ENCODE results near the gene MAML3. TPM values are rescaled to one million over a fixed set of nuclear protein-coding genes. Genes with fewer than 3 reads are reported as not detected.

MAML3 gene
- total RNA-seq, 1 donor from 2014 or later, result 8.1 TPM

- Mint-ChIP-seq H3K9me3 (ENCODE audit: unreplicated experiment) (no peaks in the 10 kb centered on the region), H3K4me3 (ENCODE audit: unreplicated experiment) (no peak overlapping the region), H3K4me1 (ENCODE audit: low read depth, unreplicated experiment) (peaks cover 18% of the 10 kb centered on the region), H3K36me3 (ENCODE audit: low read depth, unreplicated experiment) (peaks cover under 1% of the 10 kb centered on the region), H3K27me3 (ENCODE audit: low read depth, unreplicated experiment) (no peaks in the 10 kb centered on the region), H3K27ac (ENCODE audit: unreplicated experiment) (no peak overlapping the region)
- H3K4me2 ChIP-seq (ENCODE audit: low read length), result no peak overlapping the region
- no peak overlapping the region for H3K4me3 ChIP-seq (ENCODE audit: insufficient read depth, low read depth, low read length)
- no peaks in the 10 kb centered on the region for H3K9me3 ChIP-seq (ENCODE audit: insufficient read depth, low read depth, low read length)
- H3K36me3 ChIP-seq (ENCODE audit: insufficient read depth, low read length), result no peaks in the 10 kb centered on the region
- FAIRE-seq (peak; percentile 52), DNase-seq (ENCODE audit: low read depth) (no peak)
- H3K79me2 ChIP-seq (ENCODE audit: insufficient read depth, low read length), result no peaks in the 10 kb centered on the region
- no peaks in the 10 kb centered on the region for H3K27me3 ChIP-seq (ENCODE audit: insufficient read depth, low read length)
- peaks cover 6% of the 10 kb centered on the region for H3K4me1 ChIP-seq (ENCODE audit: insufficient read depth, low read length)
- no peak overlapping the region for H3K27ac ChIP-seq (ENCODE audit: low read depth, low read length)
- no peak overlapping the region for H2AFZ ChIP-seq (ENCODE audit: low read depth, low read length)
- H3K9ac ChIP-seq (ENCODE audit: low read length), result no peak overlapping the region
- no peaks in the 10 kb centered on the region for H4K20me1 ChIP-seq (ENCODE audit: insufficient read depth, low read length)
- TF ChIP-seq EZH2 (IDR thresholded peaks at IDR 0.05; ENCODE audit: insufficient read depth, low read length), result no peak
- no peak for TF ChIP-seq CTCF (IDR thresholded peaks at IDR 0.05; ENCODE audit: insufficient read depth, low read depth, low read length)
These were observed 245.1 kb downstream of the MAML3 start for GRCh38 chr4:139908636-139909437.

- peaks cover 2% of the 10 kb centered on the region for H3K36me3 Mint-ChIP-seq (ENCODE audit: low read depth, unreplicated experiment)
- no peaks in the 10 kb centered on the region for H4K20me1 ChIP-seq (ENCODE audit: insufficient read depth, low read length)
- TF ChIP-seq EZH2 (IDR thresholded peaks at IDR 0.05; ENCODE audit: insufficient read depth, low read length) (no peak), CTCF (IDR thresholded peaks at IDR 0.05; ENCODE audit: insufficient read depth, low read depth, low read length) (no peak)
- H3K27ac ChIP-seq (ENCODE audit: low read depth, low read length), result no peak overlapping the region
- no peaks in the 10 kb centered on the region for H3K9me3 ChIP-seq (ENCODE audit: insufficient read depth, low read depth, low read length)
- H3K27ac Mint-ChIP-seq (ENCODE audit: unreplicated experiment), result no peak overlapping the region
- H3K27me3 Mint-ChIP-seq (ENCODE audit: low read depth, unreplicated experiment), result no peaks in the 10 kb centered on the region
- H3K4me3 ChIP-seq (ENCODE audit: insufficient read depth, low read depth, low read length), result no peak overlapping the region
- no peak for FAIRE-seq
- peaks cover under 1% of the 10 kb centered on the region for H3K4me1 ChIP-seq (ENCODE audit: insufficient read depth, low read length)
- H3K79me2 ChIP-seq (ENCODE audit: insufficient read depth, low read length), result no peaks in the 10 kb centered on the region
- H3K9ac ChIP-seq (ENCODE audit: low read length), result no peak overlapping the region
- H2AFZ ChIP-seq (ENCODE audit: low read depth, low read length), result no peak overlapping the region
- peaks cover 1% of the 10 kb centered on the region for H3K9me3 Mint-ChIP-seq (ENCODE audit: unreplicated experiment)
- no peak overlapping the region for H3K4me2 ChIP-seq (ENCODE audit: low read length)
- peak; percentile 51 for DNase-seq (ENCODE audit: low read depth)
- H3K36me3 ChIP-seq (ENCODE audit: insufficient read depth, low read length), result no peaks in the 10 kb centered on the region
- H3K4me1 Mint-ChIP-seq (ENCODE audit: low read depth, unreplicated experiment), result peaks cover 15% of the 10 kb centered on the region
- no peaks in the 10 kb centered on the region for H3K27me3 ChIP-seq (ENCODE audit: insufficient read depth, low read length)
- no peak overlapping the region for H3K4me3 Mint-ChIP-seq (ENCODE audit: unreplicated experiment)
These were observed 246.8 kb downstream of the MAML3 start for GRCh38 chr4:139907001-139907809.

Measured in astrocyte (in vitro differentiated cells and primary cell).